GM19238 (cell line): Measurements from ENCODE around the gene GRIA1.

Experiments used
- DNase-seq: peaks from one replicate; pipeline ENCODE4 v3.0.0; 2011; ENCODE audit warnings: low spot score; ENCODE audit not compliant: insufficient read length

The GRIA1 gene

GRCh38 chr5:153490118-153491037 is at the start of gene GRIA1:
TSS of gene GRIA1 (plus strand) at chr5:153490670.
- no peak for DNase-seq

GRCh38 chr5:153445875-153446579 is 44.4 kb upstream of the GRIA1 start:
- DNase-seq, result no peak

GRCh38 chr5:153447534-153447933 is 42.9 kb upstream of the GRIA1 start:
- no peak for DNase-seq

- DNase-seq, result no peak
These were observed 34.1 kb upstream of the GRIA1 start for GRCh38 chr5:153456354-153456753.

GRCh38 chr5:153456993-153457392 is 33.5 kb upstream of the GRIA1 start:
- no peak for DNase-seq

- DNase-seq, result no peak
These were observed 32.2 kb upstream of the GRIA1 start for GRCh38 chr5:153458268-153458667.

GRCh38 chr5:153459051-153459743 is 31.3 kb upstream of the GRIA1 start:
- no peak for DNase-seq

GRCh38 chr5:153460421-153460820 is 30.0 kb upstream of the GRIA1 start:
- DNase-seq, result no peak

- no peak for DNase-seq
These were observed 29.1 kb upstream of the GRIA1 start for GRCh38 chr5:153461341-153461740.

GRCh38 chr5:153463806-153464205 is 26.7 kb upstream of the GRIA1 start:
- DNase-seq, result no peak

GRCh38 chr5:153467546-153467945 is 22.9 kb upstream of the GRIA1 start:
- no peak for DNase-seq

- no peak for DNase-seq
These were observed 21.0 kb upstream of the GRIA1 start for GRCh38 chr5:153469423-153469822.

- no peak for DNase-seq
These were observed 19.7 kb upstream of the GRIA1 start for GRCh38 chr5:153470736-153471135.

- no peak for DNase-seq
These were observed 13.7 kb upstream of the GRIA1 start for GRCh38 chr5:153476767-153477166.

- DNase-seq, result peak; percentile 39
These were observed 10.1 kb upstream of the GRIA1 start for GRCh38 chr5:153480401-153480800.

GRCh38 chr5:153483482-153483881 is 7.0 kb upstream of the GRIA1 start:
- no peak for DNase-seq

GRCh38 chr5:153485641-153486040 is 4.8 kb upstream of the GRIA1 start:
- DNase-seq, result no peak

GRCh38 chr5:153486771-153487170 is 3.7 kb upstream of the GRIA1 start:
- DNase-seq, result no peak

GRCh38 chr5:153489611-153490010 is 859 bp upstream of the GRIA1 start:
- DNase-seq, result no peak

- no peak for DNase-seq
These were observed 721 bp downstream of the GRIA1 start for GRCh38 chr5:153491038-153491744.

GRCh38 chr5:153491856-153492255 is 1.4 kb downstream of the GRIA1 start:
- DNase-seq, result no peak
